Measurements from ENCODE around the gene IGFBP7. TPM values are rescaled to one million over a fixed set of nuclear protein-coding genes. Genes with fewer than 3 reads are reported as not detected.

IGFBP7 gene
- total RNA-seq, 1 donor: 234 TPM

DNA sequence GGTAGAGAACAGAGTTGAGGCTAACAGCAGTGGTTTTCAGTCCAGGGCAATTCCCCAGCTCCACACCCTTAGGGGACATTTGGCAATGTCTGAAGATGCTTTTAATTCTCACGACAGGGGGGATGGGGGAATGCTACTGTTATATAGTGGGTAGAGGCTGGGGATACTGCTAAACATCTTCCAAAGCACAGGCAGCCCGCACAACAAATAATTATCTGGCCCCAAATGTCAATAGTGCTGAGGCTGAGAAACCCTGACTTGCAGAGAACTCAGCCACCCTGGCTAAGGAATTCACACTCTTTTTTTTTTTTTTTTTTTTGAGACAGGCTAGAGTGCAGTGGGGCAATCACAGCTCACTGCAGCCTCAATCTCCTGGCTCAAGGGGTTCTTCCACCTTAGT is 70.8 kb downstream of the IGFBP7 start:
- DNase-seq (ENCODE audit: low read depth): no peak
- TF ChIP-seq, protein P1, sequence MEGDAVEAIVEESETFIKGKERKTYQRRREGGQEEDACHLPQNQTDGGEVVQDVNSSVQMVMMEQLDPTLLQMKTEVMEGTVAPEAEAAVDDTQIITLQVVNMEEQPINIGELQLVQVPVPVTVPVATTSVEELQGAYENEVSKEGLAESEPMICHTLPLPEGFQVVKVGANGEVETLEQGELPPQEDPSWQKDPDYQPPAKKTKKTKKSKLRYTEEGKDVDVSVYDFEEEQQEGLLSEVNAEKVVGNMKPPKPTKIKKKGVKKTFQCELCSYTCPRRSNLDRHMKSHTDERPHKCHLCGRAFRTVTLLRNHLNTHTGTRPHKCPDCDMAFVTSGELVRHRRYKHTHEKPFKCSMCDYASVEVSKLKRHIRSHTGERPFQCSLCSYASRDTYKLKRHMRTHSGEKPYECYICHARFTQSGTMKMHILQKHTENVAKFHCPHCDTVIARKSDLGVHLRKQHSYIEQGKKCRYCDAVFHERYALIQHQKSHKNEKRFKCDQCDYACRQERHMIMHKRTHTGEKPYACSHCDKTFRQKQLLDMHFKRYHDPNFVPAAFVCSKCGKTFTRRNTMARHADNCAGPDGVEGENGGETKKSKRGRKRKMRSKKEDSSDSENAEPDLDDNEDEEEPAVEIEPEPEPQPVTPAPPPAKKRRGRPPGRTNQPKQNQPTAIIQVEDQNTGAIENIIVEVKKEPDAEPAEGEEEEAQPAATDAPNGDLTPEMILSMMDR (IDR thresholded peaks at IDR 0.05; ENCODE audit: insufficient read depth, low read depth, low read length): no peak
- H3K4me3 ChIP-seq (ENCODE audit: low read depth, low read length): no peak overlapping the region

DNA sequence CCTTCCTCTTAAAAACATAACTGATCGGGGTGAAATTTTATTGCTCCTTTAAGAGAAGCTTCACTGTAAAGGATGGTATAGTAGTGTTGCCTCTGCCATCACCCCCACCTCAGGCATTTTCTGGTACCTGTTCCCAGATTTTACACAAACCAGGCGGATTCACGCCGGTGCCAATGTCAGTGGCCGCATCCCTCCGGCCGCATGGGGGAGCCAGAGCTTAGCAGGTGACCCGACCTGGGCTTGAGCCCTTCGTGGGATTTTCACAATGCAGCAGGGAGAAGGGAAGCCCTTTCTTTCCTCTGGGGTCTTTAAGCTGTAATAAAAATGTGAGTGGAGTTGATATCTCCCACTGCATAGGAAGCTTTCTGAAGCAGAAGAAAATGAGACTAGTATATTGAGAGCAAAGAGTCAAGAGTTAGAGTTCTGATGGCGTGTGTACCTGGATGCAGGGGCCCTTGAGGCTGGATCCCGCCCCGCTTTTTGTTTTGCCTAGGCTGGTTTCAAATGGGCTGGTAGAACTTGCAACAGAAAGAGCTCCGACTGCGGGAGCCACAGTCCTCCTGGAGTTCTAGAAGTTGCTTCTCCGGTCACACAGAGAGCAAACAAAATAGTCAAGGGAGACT is 72.1 kb downstream of the IGFBP7 start:
- no peak overlapping the region for H3K4me3 ChIP-seq (ENCODE audit: low read depth, low read length)
- TF ChIP-seq, protein P1 (IDR thresholded peaks at IDR 0.05; ENCODE audit: insufficient read depth, low read depth, low read length): peak; percentile 94
- peak; percentile 63 for DNase-seq (ENCODE audit: low read depth)

DNA sequence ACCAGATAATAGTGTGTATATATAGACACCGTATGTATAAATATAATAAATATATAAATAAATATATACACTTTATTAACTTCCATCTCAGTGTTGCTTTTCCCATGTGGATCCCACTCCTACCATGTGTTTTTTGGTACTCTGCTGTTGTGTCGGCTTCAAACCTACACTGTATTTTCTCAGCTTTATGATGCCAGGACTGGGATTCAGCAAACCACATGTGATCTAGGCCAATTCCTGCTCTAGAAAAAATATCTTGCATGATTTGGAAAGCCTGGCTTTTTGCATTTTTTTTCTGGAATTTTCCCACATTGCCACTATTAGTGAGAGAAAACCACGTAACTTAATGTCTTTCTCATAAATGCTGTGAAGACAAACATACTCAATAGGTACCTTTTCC is 75.7 kb downstream of the IGFBP7 start:
- DNase-seq (ENCODE audit: low read depth): no peak
- no peak overlapping the region for H3K4me3 ChIP-seq (ENCODE audit: low read depth, low read length)
- TF ChIP-seq, protein P1 (IDR thresholded peaks at IDR 0.05; ENCODE audit: insufficient read depth, low read depth, low read length): no peak

DNA sequence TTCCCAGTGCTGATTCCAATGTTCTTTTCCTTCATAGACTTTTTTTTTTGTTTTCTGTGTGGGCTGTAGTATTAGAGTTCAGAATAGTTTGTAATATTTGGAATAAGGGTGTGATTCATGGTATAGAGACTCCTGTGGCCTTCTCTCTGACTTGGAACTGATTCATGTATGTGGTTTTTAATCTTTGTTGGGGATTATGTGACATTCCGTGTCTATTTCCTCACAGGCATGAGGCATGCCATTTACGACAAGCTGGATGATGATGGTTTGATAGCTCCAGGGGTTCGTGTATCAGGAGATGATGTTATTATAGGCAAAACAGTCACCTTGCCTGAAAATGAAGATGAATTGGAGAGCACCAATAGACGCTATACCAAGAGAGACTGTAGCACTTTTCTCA is 87.1 kb downstream of the IGFBP7 start:
- peak; percentile 94 for DNase-seq (ENCODE audit: low read depth)
- no peak overlapping the region for H3K4me3 ChIP-seq (ENCODE audit: low read depth, low read length)
- TF ChIP-seq, protein P1 (IDR thresholded peaks at IDR 0.05; ENCODE audit: insufficient read depth, low read depth, low read length): no peak

DNA sequence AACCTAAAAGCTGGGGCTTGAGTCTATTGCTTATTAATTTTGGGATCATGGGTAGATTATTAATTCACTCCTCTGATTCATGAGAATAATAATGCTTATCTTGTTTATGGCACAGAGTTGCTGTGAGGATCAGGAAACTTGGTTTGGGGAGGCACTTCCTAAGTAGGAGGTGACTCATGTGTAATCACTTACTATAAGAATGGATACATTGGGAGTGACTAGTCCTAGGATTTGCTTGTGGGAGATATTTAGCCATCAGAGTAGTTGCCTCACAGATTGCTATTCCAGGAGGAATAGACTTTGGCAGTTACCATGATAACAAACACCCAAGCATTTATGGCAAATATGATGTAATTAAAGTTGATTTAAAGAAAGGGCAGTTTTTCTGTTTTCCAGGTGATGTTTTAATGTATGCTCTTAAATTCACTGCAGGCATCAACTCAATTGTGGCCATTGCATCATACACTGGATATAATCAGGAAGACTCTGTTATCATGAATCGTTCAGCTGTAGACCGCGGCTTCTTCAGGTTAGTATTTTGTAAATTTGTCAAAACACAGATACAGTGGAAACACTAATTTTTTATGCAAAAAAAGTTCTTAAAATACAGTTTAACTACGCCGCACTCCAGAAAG is 89.6 kb downstream of the IGFBP7 start:
- peak; percentile 90 for DNase-seq (ENCODE audit: low read depth)
- no peak overlapping the region for H3K4me3 ChIP-seq (ENCODE audit: low read depth, low read length)
- TF ChIP-seq, protein P1 (IDR thresholded peaks at IDR 0.05; ENCODE audit: insufficient read depth, low read depth, low read length): no peak

- DNase-seq (ENCODE audit: low read depth): no peak
- TF ChIP-seq, protein P1 (IDR thresholded peaks at IDR 0.05; ENCODE audit: insufficient read depth, low read depth, low read length): peak; percentile 16
- no peak overlapping the region for H3K4me3 ChIP-seq (ENCODE audit: low read depth, low read length)
These were observed 91.2 kb downstream of the IGFBP7 start for GRCh38 chr4:57018980-57019379.

Data from fibroblast of villous mesenchyme (primary cell).